Neural cell (in vitro differentiated cells): ENCODE data around the gene SEC14L6. TPM values are rescaled to one million over a fixed set of nuclear protein-coding genes. Genes with fewer than 3 reads are reported as not detected.

Experiments
- H2AFZ ChIP-seq: fragments of 200-600, 300-800 bp; sonication (generic), shearing (Covaris generic); 2 replicates; pipeline ENCODE4 v1.6.0; 2014; ENCODE audit warnings: low read depth, mild to moderate bottlenecking, antibody characterized with exemption, low read length, moderate library complexity
- H3F3A ChIP-seq: fragments of 200-600 bp; shearing (Covaris generic); 2 replicates; pipeline ENCODE4 v1.6.1; 2016; ENCODE audit warnings: mild to moderate bottlenecking, moderate library complexity, mixed read lengths, antibody characterized with exemption, low read length; ENCODE audit not compliant: insufficient read depth, poor library complexity, severe bottlenecking
- H3K27ac ChIP-seq: fragments of 200-600, 300-800 bp; sonication (generic), shearing (Covaris generic); 2 replicates; pipeline ENCODE4 v1.5.1; 2014; ENCODE audit warnings: mild to moderate bottlenecking, low read length, moderate library complexity
- H3K27me3 ChIP-seq: fragments of 300-800, 200-600 bp; sonication (generic), shearing (Covaris generic); 2 replicates; pipeline ENCODE4 v1.6.0; 2014; ENCODE audit warnings: mild to moderate bottlenecking, low read depth, low read length, moderate library complexity; ENCODE audit not compliant: insufficient read depth
- H3K36me3 ChIP-seq: fragments of 300-800, 200-600 bp; sonication (generic), shearing (Covaris generic); 2 replicates; pipeline ENCODE4 v1.5.1; 2014; ENCODE audit warnings: mild to moderate bottlenecking, antibody characterized with exemption, low read length, moderate library complexity; ENCODE audit not compliant: insufficient read depth
- H3K4me2 ChIP-seq: fragments of 300-800, 200-600 bp; sonication (generic), shearing (Covaris generic); 2 replicates; pipeline ENCODE4 v1.6.0; 2014; ENCODE audit warnings: mild to moderate bottlenecking, low read length
- H3K4me3 ChIP-seq: fragments of 300-800, 200-600 bp; sonication (generic), shearing (Covaris generic); 2 replicates; pipeline ENCODE4 v1.5.1; 2014; ENCODE audit warnings: mild to moderate bottlenecking, low read length, moderate library complexity
- H3K79me2 ChIP-seq: fragments of 200-600 bp; shearing (Covaris generic); replicated peaks from 2 replicates; pipeline ENCODE4 v1.6.0; 2014; ENCODE audit warnings: mild to moderate bottlenecking, low read length, moderate library complexity; ENCODE audit not compliant: insufficient read depth
- H3K9ac ChIP-seq: fragments of 300-800, 200-600 bp; sonication (generic), shearing (Covaris generic); 2 replicates; pipeline ENCODE4 v1.6.1; 2016; ENCODE audit warnings: mild to moderate bottlenecking, low read length, mixed read lengths
- H3K9me2 ChIP-seq: fragments of 200-600 bp; shearing (Covaris generic); 2 replicates; pipeline ENCODE4 v1.6.1; 2016; ENCODE audit warnings: mild to moderate bottlenecking, low read length, mixed read lengths; ENCODE audit not compliant: insufficient read depth
- H3K9me3 ChIP-seq: fragments of 200-600, 300-800 bp; sonication (generic), shearing (Covaris generic); 2 replicates; pipeline ENCODE4 v1.6.1; 2016; ENCODE audit warnings: mild to moderate bottlenecking, mixed run types, low read length, moderate library complexity, mixed read lengths
- H4K20me1 ChIP-seq: fragments of 200-600 bp; shearing (Covaris generic); 2 replicates; pipeline ENCODE4 v1.6.1; 2016; ENCODE audit warnings: mild to moderate bottlenecking, mixed run types; ENCODE audit not compliant: insufficient read depth
- EP300 ChIP-seq: fragments of 450-650 bp; conservative IDR thresholded peaks from 2 replicates; pipeline ENCODE4 v1.6.1; 2014; ENCODE audit warnings: antibody characterized with exemption, mild to moderate bottlenecking, moderate library complexity; ENCODE audit not compliant: poor library complexity, severe bottlenecking
- EZH2 ChIP-seq: fragments of 200-600, 300-800 bp; shearing (Covaris generic), sonication (generic); IDR thresholded peaks from 2 replicates; pipeline ENCODE4 v1.6.1; 2014; ENCODE audit warnings: antibody characterized with exemption, low read length, borderline replicate concordance, mild to moderate bottlenecking; ENCODE audit not compliant: insufficient read depth, poor library complexity, severe bottlenecking
- MXI1 ChIP-seq: fragments of 450-650 bp; conservative IDR thresholded peaks from 2 replicates; pipeline ENCODE4 v1.6.1; 2014; ENCODE audit warnings: antibody characterized with exemption, mild to moderate bottlenecking; ENCODE audit not compliant: poor library complexity, severe bottlenecking
- POLR2AphosphoS5 ChIP-seq: IDR thresholded peaks from 2 replicates; pipeline ENCODE4 v1.6.1; 2012
- RAD21 ChIP-seq: fragments of 450-650 bp; conservative IDR thresholded peaks from 2 replicates; pipeline ENCODE4 v1.6.1; 2014; ENCODE audit warnings: antibody characterized with exemption, mild to moderate bottlenecking, moderate library complexity
- REST ChIP-seq: IDR thresholded peaks from 2 replicates; pipeline ENCODE4 v1.6.1; 2012; ENCODE audit warnings: borderline replicate concordance
- SMC3 ChIP-seq: fragments of 450-650 bp; conservative IDR thresholded peaks from 2 replicates; pipeline ENCODE4 v1.6.1; 2014; ENCODE audit warnings: antibody characterized with exemption, mild to moderate bottlenecking, moderate library complexity; ENCODE audit not compliant: poor library complexity
- TAF1 ChIP-seq: IDR thresholded peaks from 2 replicates; pipeline ENCODE4 v1.6.1; 2012; ENCODE audit warnings: low read depth
- polyA plus RNA-seq: library from polyadenylated mRNA; depleted of rRNA; stranded (reverse); fragments of >200 nt; gene quantifications from 2 replicates; pipeline ENCODE4 v1.2.3, GENCODE V29; 2014
- TF ChIP-seq, protein P1 (sequence below): fragments of 450-650 bp; IDR thresholded peaks from 2 replicates; pipeline ENCODE4 v1.5.1; 2014; ENCODE audit warnings: antibody characterized with exemption, mild to moderate bottlenecking, moderate library complexity; ENCODE audit not compliant: poor library complexity, severe bottlenecking

Gene SEC14L6
- polyA plus RNA-seq, 1 donor from 2014 or later, result not detected

- Histone ChIP-seq H3K9ac (no peak overlapping the region), H3K27ac (no peak overlapping the region), H3K9me2 (no peaks in the 10 kb centered on the region), H3K27me3 (no peaks in the 10 kb centered on the region), H3K4me2 (no peak overlapping the region), H4K20me1 (no peaks in the 10 kb centered on the region), H2AFZ (no peak overlapping the region), H3K79me2 (no peaks in the 10 kb centered on the region), H3K36me3 (no peaks in the 10 kb centered on the region), H3K9me3 (no peaks in the 10 kb centered on the region), H3K4me3 (no peak overlapping the region), H3F3A (no peaks in the 10 kb centered on the region)
- no peak for TF ChIP-seq TAF1
- TF ChIP-seq, protein P1, sequence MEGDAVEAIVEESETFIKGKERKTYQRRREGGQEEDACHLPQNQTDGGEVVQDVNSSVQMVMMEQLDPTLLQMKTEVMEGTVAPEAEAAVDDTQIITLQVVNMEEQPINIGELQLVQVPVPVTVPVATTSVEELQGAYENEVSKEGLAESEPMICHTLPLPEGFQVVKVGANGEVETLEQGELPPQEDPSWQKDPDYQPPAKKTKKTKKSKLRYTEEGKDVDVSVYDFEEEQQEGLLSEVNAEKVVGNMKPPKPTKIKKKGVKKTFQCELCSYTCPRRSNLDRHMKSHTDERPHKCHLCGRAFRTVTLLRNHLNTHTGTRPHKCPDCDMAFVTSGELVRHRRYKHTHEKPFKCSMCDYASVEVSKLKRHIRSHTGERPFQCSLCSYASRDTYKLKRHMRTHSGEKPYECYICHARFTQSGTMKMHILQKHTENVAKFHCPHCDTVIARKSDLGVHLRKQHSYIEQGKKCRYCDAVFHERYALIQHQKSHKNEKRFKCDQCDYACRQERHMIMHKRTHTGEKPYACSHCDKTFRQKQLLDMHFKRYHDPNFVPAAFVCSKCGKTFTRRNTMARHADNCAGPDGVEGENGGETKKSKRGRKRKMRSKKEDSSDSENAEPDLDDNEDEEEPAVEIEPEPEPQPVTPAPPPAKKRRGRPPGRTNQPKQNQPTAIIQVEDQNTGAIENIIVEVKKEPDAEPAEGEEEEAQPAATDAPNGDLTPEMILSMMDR, result no peak
- no peak for TF ChIP-seq POLR2AphosphoS5
- no peak for TF ChIP-seq REST
Observed at GRCh38 chr22:30531651-30532608, 14.6 kb downstream of the SEC14L6 start.

GRCh38 chr22:30526656-30527055 lies 19.9 kb downstream of the SEC14L6 start:
- no peak overlapping the region for H3K4me2 ChIP-seq
- no peaks in the 10 kb centered on the region for H3F3A ChIP-seq
- no peaks in the 10 kb centered on the region for H3K9me2 ChIP-seq
- no peak overlapping the region for H3K4me3 ChIP-seq
- no peak overlapping the region for H3K9ac ChIP-seq
- no peaks in the 10 kb centered on the region for H4K20me1 ChIP-seq
- H3K36me3 ChIP-seq, result no peaks in the 10 kb centered on the region
- no peaks in the 10 kb centered on the region for H3K9me3 ChIP-seq
- TF ChIP-seq MXI1, result no peak
- TF ChIP-seq REST, result no peak
- no peak for TF ChIP-seq EP300
- no peak for TF ChIP-seq RAD21
- TF ChIP-seq, protein P1, result no peak
- TF ChIP-seq POLR2AphosphoS5, result no peak
- TF ChIP-seq TAF1, result no peak
- no peak for TF ChIP-seq SMC3
- TF ChIP-seq EZH2, result no peak
- H3K27ac ChIP-seq, result no peak overlapping the region
- H2AFZ ChIP-seq, result no peak overlapping the region
- no peaks in the 10 kb centered on the region for H3K79me2 ChIP-seq
- no peaks in the 10 kb centered on the region for H3K27me3 ChIP-seq
